ENCODE measurements around the gene ME2. TPM values are rescaled to one million over a fixed set of nuclear protein-coding genes. Genes with fewer than 3 reads are reported as not detected.
"Not testable (repeated sequence)": the region's sequence is repeated elsewhere in the genome, so short reads cannot be mapped to it uniquely, and the experiment has no call there.

Gene ME2
- total and polyA plus RNA-seq, 9 of the 15 experiments (the other 6 are each of a cell fraction or from before 2014, with no cell fraction given): 12.3 to 54.4 (median 36.2) TPM

- H3K9me1 ChIP-seq (ENCODE audit: control insufficient read depth, insufficient read depth, low read length); H4K20me1 ChIP-seq (replicated peaks; ENCODE audit: control insufficient read depth, insufficient read depth, low read length); H3K79me2 ChIP-seq (ENCODE audit: control insufficient read depth, insufficient read depth, low read length); in situ Hi-C loops (cut with MboI); H3K4me3 ChIP-seq; H3K27ac ChIP-seq (ENCODE audit: extremely low read depth, low read depth, low read length); POLR2A ChIA-PET; ATAC-seq; H3K4me2 ChIP-seq (ENCODE audit: insufficient read depth, low read length); BruUV-seq (replicated peaks); FAIRE-seq; H3K27me3 ChIP-seq (ENCODE audit: control insufficient read depth in 2 of 2, insufficient read depth in 2 of 2, low read length in 2 of 2); H3K9ac ChIP-seq (ENCODE audit: insufficient read depth in 1 of 2, low read depth in 2 of 2, low read length in 2 of 2); H3K36me3 ChIP-seq (ENCODE audit: control insufficient read depth, insufficient read depth, low read length); H3K9me3 ChIP-seq (replicated peaks; ENCODE audit: control insufficient read depth, insufficient read depth, low read depth, low read length); H2AFZ ChIP-seq (ENCODE audit: low read depth, low read length); H3K4me1 ChIP-seq (replicated peaks in 1 of 2; ENCODE audit: control insufficient read depth in 2 of 2, insufficient read depth in 2 of 2, low read length in 2 of 2); intact Hi-C loops (cut with micrococcal nuclease); CTCF ChIA-PET (ENCODE audit: low intra/inter-chr PET ratio); DNase-seq (ENCODE audit: extremely low read depth in 1 of 4, low spot score in 3 of 4): not testable (repeated sequence)
- WGBS (ENCODE audit: insufficient coverage, low coverage, missing lambda C conversion rate): 100% methylated on average over 1 of the region's 2 CpGs
Measured at GRCh38 chr18:50945918-50946317, 67.0 kb downstream of the ME2 start.

GRCh38 chr18:50947899-50948298, 69.0 kb downstream of the ME2 start:
- Histone ChIP-seq H3K27ac (ENCODE audit: extremely low read depth, low read depth, low read length) (no peak overlapping the region), H3K79me2 (ENCODE audit: control insufficient read depth, insufficient read depth, low read length) (no peaks in the 10 kb centered on the region), H3K36me3 (ENCODE audit: control insufficient read depth, insufficient read depth, low read length) (peaks cover 4% of the 10 kb centered on the region; the same call in 2 of the 3 replicates), H3K4me3 (no peak overlapping the region), H3K27me3 (ENCODE audit: control insufficient read depth in 2 of 2, insufficient read depth in 2 of 2, low read length in 2 of 2) (no peaks in the 10 kb centered on the region), H3K4me2 (ENCODE audit: insufficient read depth, low read length) (no peak overlapping the region), H3K9me3 (replicated peaks; ENCODE audit: control insufficient read depth, insufficient read depth, low read depth, low read length) (no peaks in the 10 kb centered on the region), H4K20me1 (replicated peaks; ENCODE audit: control insufficient read depth, insufficient read depth, low read length) (no peaks in the 10 kb centered on the region), H3K9ac (ENCODE audit: insufficient read depth in 1 of 2, low read depth in 2 of 2, low read length in 2 of 2) (no peak overlapping the region), H3K9me1 (ENCODE audit: control insufficient read depth, insufficient read depth, low read length) (no peaks in the 10 kb centered on the region), H2AFZ (ENCODE audit: low read depth, low read length) (no peak overlapping the region), H3K4me1 (replicated peaks in 1 of 2; ENCODE audit: control insufficient read depth in 2 of 2, insufficient read depth in 2 of 2, low read length in 2 of 2) (no peaks in the 10 kb centered on the region; a peak in 2 of 5 replicates)
- in situ Hi-C loops (cut with MboI): no loop called here
- FAIRE-seq (no peak), DNase-seq (ENCODE audit: extremely low read depth in 1 of 4, low spot score in 3 of 4) (peak in 1 of 4 experiments; percentile 8), ATAC-seq (no peak)
- no TSS peak for BruUV-seq (replicated peaks)
- 47% methylated on average over 1 of the region's 1 CpG for WGBS (ENCODE audit: insufficient coverage, low coverage, missing lambda C conversion rate)
- intact Hi-C loops (cut with micrococcal nuclease): no loop called here
- TF ChIP-seq TFE3 (CRISPR knock-in tag; IDR thresholded peaks at IDR 0.05) (peak; percentile 66), TOE1 (IDR thresholded peaks at IDR 0.05; ENCODE audit: borderline replicate concordance) (peak; percentile 70; the same call in 1 of the 2 replicates), TOE1 (CRISPR knock-in tag; IDR thresholded peaks at IDR 0.05; ENCODE audit: borderline replicate concordance, low read depth) (no peak), ZSCAN29 (IDR thresholded peaks at IDR 0.05) (no peak), RAD51 (IDR thresholded peaks at IDR 0.05; ENCODE audit: borderline replicate concordance, low read depth) (peak; percentile 61; the same call in 1 of the 2 replicates), ATF3 (IDR thresholded peaks at IDR 0.05) (peak; percentile 48; the same call in 1 of the 2 replicates), ATF3 (CRISPR knock-in tag; conservative IDR thresholded peaks at IDR 0.05) (no peak)
- POLR2A ChIA-PET: interaction anchor here (0.6 kb wide), 1 partner anchor 16 kb away, joined by 3 read pairs; no protein-coding TSS in a partner anchor
- CTCF ChIA-PET (ENCODE audit: low intra/inter-chr PET ratio): no interaction called here

Measured in K562 (cell line).